Transverse colon (tissue), 4 donors: ENCODE data around the gene RSRP1. TPM values are rescaled to one million over a fixed set of nuclear protein-coding genes. Genes with fewer than 3 reads are reported as not detected.

Source experiments
- DNase-seq: peaks from one replicate; pipeline ENCODE4 v3.0.0-alpha.2; 2019
- H3K27ac ChIP-seq, 4 donors: fragments of 200-600 bp; sonication (generic); 2 replicates each; pipeline ENCODE4 v1.5.1; 2016 to 2018; ENCODE audit warnings: inconsistent platforms in 4 of 4
- H3K27me3 ChIP-seq: fragments of 200-600 bp; sonication (generic); 2 replicates; pipeline ENCODE4 v1.5.1; 2017; ENCODE audit warnings: inconsistent platforms
- H3K36me3 ChIP-seq, 4 donors: fragments of 200-600 bp; sonication (generic); 2 replicates each; pipeline ENCODE4 v1.5.1; 2017 to 2019; ENCODE audit warnings: inconsistent platforms in 4 of 4
- H3K4me1 ChIP-seq, 4 donors: fragments of 200-600 bp; sonication (generic); 2 replicates each; pipeline ENCODE4 v1.5.1; 2017 to 2020; ENCODE audit warnings: inconsistent platforms in 4 of 4
- H3K4me3 ChIP-seq, 4 donors: fragments of 200-600 bp; sonication (generic); 1 replicate in 1 of 4; 2 replicates in 3 of 4; pipeline versions ENCODE4 v1.5.1 to v1.6.1; 2017 to 2019; ENCODE audit warnings: inconsistent platforms in 4 of 4
- H3K9me3 ChIP-seq, 2 donors: fragments of 200-600 bp; sonication (generic); 2 replicates each; pipeline ENCODE4 v1.5.1; 2017 to 2019; ENCODE audit warnings: inconsistent platforms in 2 of 2
- CTCF ChIP-seq, 5 experiments: fragments of 200-600 bp in 3 of 5; fragments of 450-650 bp in 2 of 5; sonication (generic) in 3 of 5; IDR thresholded peaks; 1 replicate in 2 of 5; 2 replicates in 3 of 5; pipeline ENCODE4 v1.5.1; 2016 to 2017; ENCODE audit warnings: antibody characterized with exemption in 5 of 5, inconsistent platforms in 3 of 5, mild to moderate bottlenecking in 2 of 5, moderate library complexity in 1 of 5
- EP300 ChIP-seq: sonication (generic); formaldehyde crosslinking; IDR thresholded peaks from one replicate; pipeline ENCODE4 v1.6.1; 2017; ENCODE audit warnings: antibody characterized with exemption, low read depth
- POLR2A ChIP-seq: fragments of 450-650 bp; IDR thresholded peaks from one replicate; pipeline ENCODE4 v1.6.1; 2016; ENCODE audit warnings: antibody characterized with exemption, mild to moderate bottlenecking, moderate library complexity
- POLR2AphosphoS5 ChIP-seq, 3 donors: sonication (generic); formaldehyde crosslinking; IDR thresholded peaks; one replicate each; pipeline ENCODE4 v1.6.1; 2016; ENCODE audit warnings: antibody characterized with exemption in 3 of 3
- whole genome bisulfite sequencing, 2 donors: methylation state at CpG; one replicate each; pipeline ENCODE4 v1.1.5; 2018; ENCODE audit warnings: low coverage in 1 of 2; 5-methylcytosine and 5-hydroxymethylcytosine counted together
- in situ Hi-C, 4 donors: fragments of 200-750 bp; cut with MboI; loops; one replicate each; pipeline versions ENCODE4 v1.15.0 to v1.15.1; 2017; ENCODE audit warnings: low sequenced_read_pairs in 3 of 4, low pct_ligation_motif_present in 1 of 4, low pct_unique_long_range_greater_than_20kb in 1 of 4
- intact Hi-C: fragments of 100-400 bp; cut with DNase I; formaldehyde crosslinking; loops from one replicate; pipeline ENCODE4 v1.15.1; 2023; ENCODE audit warnings: low total_unique reads
- total RNA-seq, 4 donors: library from RNA; depleted of rRNA; stranded (reverse); fragments of >200 nt; gene quantifications; one replicate each; pipeline ENCODE4 v1.1.0, GENCODE V29; 2016

RSRP1 gene
- total RNA-seq, 4 donors from 2014 or later = 231 to 467 (median 279) TPM

GRCh38 chr1:25223471-25223870 is 23.8 kb downstream of the RSRP1 start:
- intact Hi-C loops = no loop called here
- no peaks in the 10 kb centered on the region for H3K27me3 ChIP-seq
- WGBS, 2 donors = 76 to 84% methylated on average over 3 of the region's 3 CpGs
- in situ Hi-C loops = loop anchor here (25.0 kb wide), 2 partner anchors 536 to 561 kb away; no protein-coding TSS in a partner anchor
- DNase-seq = no peak
- H3K4me1 ChIP-seq = peaks cover 0 to 17% (median 5%) of the 10 kb centered on the region in 4 donors
- no peak overlapping the region for H3K27ac ChIP-seq
- H3K4me3 ChIP-seq = no peak overlapping the region
- H3K9me3 ChIP-seq = no peaks in the 10 kb centered on the region
- H3K36me3 ChIP-seq = peaks cover 0 to 91% (median 36%) of the 10 kb centered on the region in 4 donors
- TF ChIP-seq CTCF (IDR thresholded peaks at IDR 0.05) (no peak), POLR2AphosphoS5 (IDR thresholded peaks at IDR 0.05) (no peak), POLR2A (no peak), EP300 (no peak)

GRCh38 chr1:25222606-25223005 is 24.6 kb downstream of the RSRP1 start:
- DNase-seq = no peak
- TF ChIP-seq POLR2AphosphoS5 (IDR thresholded peaks at IDR 0.05) (no peak), POLR2A (no peak), CTCF (IDR thresholded peaks at IDR 0.05) (no peak), EP300 (no peak)
- in situ Hi-C loops = loop anchor here (25.0 kb wide), 2 partner anchors 535 to 560 kb away; no protein-coding TSS in a partner anchor
- H3K36me3 ChIP-seq = peaks cover 0 to 83% (median 31%) of the 10 kb centered on the region in 4 donors
- 94 to 95% methylated on average over 4 of the region's 4 CpGs for WGBS, 2 donors
- H3K27ac ChIP-seq = no peak overlapping the region
- intact Hi-C loops = no loop called here
- peaks cover 0 to 17% (median 5%) of the 10 kb centered on the region in 4 donors for H3K4me1 ChIP-seq
- no peak overlapping the region for H3K4me3 ChIP-seq
- H3K9me3 ChIP-seq = no peaks in the 10 kb centered on the region
- no peaks in the 10 kb centered on the region for H3K27me3 ChIP-seq

- H3K36me3 ChIP-seq = peaks cover 0 to 64% (median 22%) of the 10 kb centered on the region in 4 donors
- peaks cover 0 to 17% (median 5%) of the 10 kb centered on the region in 4 donors for H3K4me1 ChIP-seq
- peak overlapping the region in 3 of 4 donors; percentile 0 to 60 (median 49) for H3K27ac ChIP-seq
- peak in 1 of 3 donors; percentile 14 for TF ChIP-seq POLR2AphosphoS5 (IDR thresholded peaks at IDR 0.05)
- TF ChIP-seq POLR2A = no peak
- 70 to 77% methylated on average over 3 of the region's 3 CpGs for WGBS, 2 donors
- H3K27me3 ChIP-seq = no peaks in the 10 kb centered on the region
- no peak overlapping the region for H3K4me3 ChIP-seq
- in situ Hi-C loops = loop anchor here (25.0 kb wide), 2 partner anchors 533 to 558 kb away; no protein-coding TSS in a partner anchor
- DNase-seq = peak; percentile 36
- intact Hi-C loops = no loop called here
- no peaks in the 10 kb centered on the region for H3K9me3 ChIP-seq
These were observed 26.6 kb downstream of the RSRP1 start for GRCh38 chr1:25220666-25221065.

GRCh38 chr1:25219661-25220251 is 27.5 kb downstream of the RSRP1 start:
- TF ChIP-seq CTCF (IDR thresholded peaks at IDR 0.05) (no peak), POLR2A (no peak)
- WGBS, 2 donors = 83 to 90% methylated on average over 6 to 9 of the region's 9 CpGs
- peaks cover 0 to 56% (median 18%) of the 10 kb centered on the region in 4 donors for H3K36me3 ChIP-seq
- no peaks in the 10 kb centered on the region for H3K27me3 ChIP-seq
- DNase-seq = no peak
- H3K27ac ChIP-seq = peak overlapping the region in 2 of 4 donors; percentile 41 to 60
- in situ Hi-C loops = loop anchor here (25.0 kb wide), 2 partner anchors 532 to 557 kb away; no protein-coding TSS in a partner anchor
- intact Hi-C loops = no loop called here
- no peak overlapping the region for H3K4me3 ChIP-seq
- no peaks in the 10 kb centered on the region for H3K9me3 ChIP-seq
- peaks cover 0 to 17% (median 5%) of the 10 kb centered on the region in 4 donors for H3K4me1 ChIP-seq
